Measurements from ENCODE around the gene UNC13B. TPM values are rescaled to one million over a fixed set of nuclear protein-coding genes. Genes with fewer than 3 reads are reported as not detected.

The UNC13B gene
- total and polyA plus RNA-seq, 2 donors (not counting 3 experiments of a cell fraction or from before 2014, with no cell fraction given): 30.1 to 46.2 TPM

DNA sequence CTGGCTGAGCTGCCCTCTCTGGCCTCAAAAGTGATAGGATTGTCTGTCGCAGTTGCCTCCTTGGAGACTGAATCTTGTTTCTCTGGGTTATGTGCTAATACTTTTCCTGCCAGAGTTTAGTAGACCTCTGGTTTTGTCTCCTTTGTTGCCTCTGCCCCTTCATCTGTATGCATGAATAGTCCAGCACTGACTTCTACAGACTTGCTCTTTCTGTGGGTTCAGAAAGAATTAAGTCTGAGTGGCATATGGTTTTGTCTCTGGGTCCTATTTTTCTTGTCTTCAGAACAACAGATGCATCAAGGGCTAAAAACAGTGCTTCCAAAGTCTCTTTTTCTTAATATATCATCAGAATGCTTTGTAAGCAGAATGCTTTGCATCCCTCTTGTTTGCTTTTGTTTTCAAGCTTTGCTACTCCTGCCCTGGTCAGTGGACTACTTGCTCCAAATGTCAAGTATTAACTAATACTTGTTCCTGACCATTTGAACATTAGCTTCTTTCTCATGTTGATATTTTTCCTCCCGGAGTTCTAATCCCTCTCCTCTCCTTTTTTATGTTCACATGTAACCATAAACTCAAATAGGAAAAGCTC is 131.7 kb downstream of the UNC13B start:
- TF ChIP-seq MYC (IDR thresholded peaks at IDR 0.05; ENCODE audit: low read depth, low read length) (no peak), GATA2 (IDR thresholded peaks at IDR 0.05; ENCODE audit: insufficient read depth, insufficient read length, low read depth, low read length) (no peak), POLR2A (IDR thresholded peaks at IDR 0.05; ENCODE audit: low read depth, low read length) (no peak), FOS (IDR thresholded peaks at IDR 0.05; ENCODE audit: borderline replicate concordance, insufficient read depth, low read length) (no peak), EZH2 (IDR thresholded peaks at IDR 0.05; ENCODE audit: borderline replicate concordance, low read depth, low read length, severe bottlenecking) (no peak), POLR2AphosphoS5 (IDR thresholded peaks at IDR 0.05; ENCODE audit: insufficient read depth, low read depth, low read length) (no peak), JUN (IDR thresholded peaks at IDR 0.05; ENCODE audit: borderline replicate concordance, insufficient read depth, insufficient read length, low read depth) (no peak)
- TF ChIP-seq, protein P1, sequence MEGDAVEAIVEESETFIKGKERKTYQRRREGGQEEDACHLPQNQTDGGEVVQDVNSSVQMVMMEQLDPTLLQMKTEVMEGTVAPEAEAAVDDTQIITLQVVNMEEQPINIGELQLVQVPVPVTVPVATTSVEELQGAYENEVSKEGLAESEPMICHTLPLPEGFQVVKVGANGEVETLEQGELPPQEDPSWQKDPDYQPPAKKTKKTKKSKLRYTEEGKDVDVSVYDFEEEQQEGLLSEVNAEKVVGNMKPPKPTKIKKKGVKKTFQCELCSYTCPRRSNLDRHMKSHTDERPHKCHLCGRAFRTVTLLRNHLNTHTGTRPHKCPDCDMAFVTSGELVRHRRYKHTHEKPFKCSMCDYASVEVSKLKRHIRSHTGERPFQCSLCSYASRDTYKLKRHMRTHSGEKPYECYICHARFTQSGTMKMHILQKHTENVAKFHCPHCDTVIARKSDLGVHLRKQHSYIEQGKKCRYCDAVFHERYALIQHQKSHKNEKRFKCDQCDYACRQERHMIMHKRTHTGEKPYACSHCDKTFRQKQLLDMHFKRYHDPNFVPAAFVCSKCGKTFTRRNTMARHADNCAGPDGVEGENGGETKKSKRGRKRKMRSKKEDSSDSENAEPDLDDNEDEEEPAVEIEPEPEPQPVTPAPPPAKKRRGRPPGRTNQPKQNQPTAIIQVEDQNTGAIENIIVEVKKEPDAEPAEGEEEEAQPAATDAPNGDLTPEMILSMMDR (IDR thresholded peaks at IDR 0.05; ENCODE audit: extremely low read depth in 1 of 2, insufficient read depth in 1 of 2, low read depth in 1 of 2, low read length in 2 of 2): no peak
- TF ChIP-seq, protein P2, sequence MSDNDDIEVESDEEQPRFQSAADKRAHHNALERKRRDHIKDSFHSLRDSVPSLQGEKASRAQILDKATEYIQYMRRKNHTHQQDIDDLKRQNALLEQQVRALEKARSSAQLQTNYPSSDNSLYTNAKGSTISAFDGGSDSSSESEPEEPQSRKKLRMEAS (IDR thresholded peaks at IDR 0.05; ENCODE audit: insufficient read depth, insufficient read length): no peak
- Histone ChIP-seq H3K9ac (replicated peaks; ENCODE audit: extremely low read depth, insufficient read depth, low read length) (no peak overlapping the region), H3K79me2 (ENCODE audit: control insufficient read depth, insufficient read depth, low read length) (no peaks in the 10 kb centered on the region), H3K36me3 (ENCODE audit: control insufficient read depth in 2 of 2, extremely low read depth in 1 of 2, insufficient read depth in 2 of 2, low read length in 2 of 2) (no peaks in the 10 kb centered on the region), H3K4me2 (ENCODE audit: insufficient read depth, low read length) (no peak overlapping the region), H3K4me1 (ENCODE audit: control insufficient read depth, extremely low read depth, insufficient read depth, low read length) (no peaks in the 10 kb centered on the region), H3K9me3 (replicated peaks; ENCODE audit: control insufficient read depth, insufficient read depth, low read length) (no peaks in the 10 kb centered on the region), H2AFZ (ENCODE audit: low read depth, low read length) (no peak overlapping the region), H3K4me3 (replicated peaks in 1 of 3; ENCODE audit: insufficient read depth in 1 of 3, low read depth in 1 of 3, low read length in 3 of 3) (no peak overlapping the region), H3K9me1 (replicated peaks; ENCODE audit: control insufficient read depth, extremely low read depth, insufficient read depth, low read length) (no peaks in the 10 kb centered on the region), H3K27me3 (ENCODE audit: control insufficient read depth in 2 of 2, insufficient read depth in 2 of 2, low read length in 2 of 2) (no peaks in the 10 kb centered on the region), H4K20me1 (replicated peaks; ENCODE audit: control insufficient read depth, extremely low read depth, insufficient read depth, low read length) (no peaks in the 10 kb centered on the region), H3K27ac (ENCODE audit: insufficient read depth, low read depth, low read length) (no peak overlapping the region)
- dilution Hi-C loops (cut with MboI; ENCODE audit: extremely low pct_ligation_motif_present, low sequenced_read_pairs): no loop called here
- BruUV-seq (replicated peaks): no TSS peak
- ChIA-PET POLR2A (no interaction called here), CTCF (interaction anchor here (1.2 to 1.5 kb wide), 2 partner anchors 13 to 24 kb away, joined by 3 to 4 read pairs; no protein-coding TSS in a partner anchor)
- DNase-seq (ENCODE audit: low read depth, low spot score) (no peak), FAIRE-seq (no peak)
- intact Hi-C loops (cut with micrococcal nuclease): no loop called here

Measured in endothelial cell of umbilical vein (primary cell).